Embryonic facial prominence (tissue), 1 donor: ENCODE measurements around the gene PDPR.
"Not testable (repeated sequence)": the region's sequence is repeated elsewhere in the genome, so short reads cannot be mapped to it uniquely, and the experiment has no call there.

ENCODE experiments used
- DNase-seq: peaks from one replicate; pipeline ENCODE4 v3.0.0-alpha.2; 2016; ENCODE audit errors: extremely low spot score

Gene PDPR

DNA sequence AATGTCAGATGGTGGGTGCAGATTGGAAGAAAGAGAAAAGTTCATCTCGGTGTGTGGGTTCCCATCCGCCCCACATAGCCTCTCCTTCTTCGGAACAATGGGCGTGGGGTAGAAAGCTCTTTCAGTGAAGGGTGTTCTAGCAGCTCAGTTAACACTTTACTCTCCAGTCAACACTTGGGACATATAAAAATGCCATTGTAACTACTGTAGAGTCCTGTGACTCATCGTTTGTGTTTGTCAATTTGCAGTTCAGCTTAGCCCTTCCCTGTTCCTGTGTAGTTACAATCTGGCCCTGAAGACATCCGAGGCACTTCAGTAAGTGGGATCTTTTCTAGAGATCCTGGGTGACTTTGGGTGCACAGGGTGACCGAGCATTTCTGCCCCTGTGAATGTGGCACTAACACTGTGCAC lies 47.9 kb downstream of the PDPR start:
- no peak for DNase-seq

- DNase-seq: no peak
Observed at GRCh38 chr16:70163596-70163995, 49.5 kb downstream of the PDPR start.

- DNase-seq: not testable (repeated sequence)
Observed at GRCh38 chr16:70166688-70167087, 52.6 kb downstream of the PDPR start.

- not testable (repeated sequence) for DNase-seq
Observed at GRCh38 chr16:70173212-70173837, 59.2 kb downstream of the PDPR start, which contains the start of gene CLEC18C. Gene CLEC18C, plus strand, starts transcription at chr16:70173787. Its CDS starts 492 bp downstream, at chr16:70174279.

DNA sequence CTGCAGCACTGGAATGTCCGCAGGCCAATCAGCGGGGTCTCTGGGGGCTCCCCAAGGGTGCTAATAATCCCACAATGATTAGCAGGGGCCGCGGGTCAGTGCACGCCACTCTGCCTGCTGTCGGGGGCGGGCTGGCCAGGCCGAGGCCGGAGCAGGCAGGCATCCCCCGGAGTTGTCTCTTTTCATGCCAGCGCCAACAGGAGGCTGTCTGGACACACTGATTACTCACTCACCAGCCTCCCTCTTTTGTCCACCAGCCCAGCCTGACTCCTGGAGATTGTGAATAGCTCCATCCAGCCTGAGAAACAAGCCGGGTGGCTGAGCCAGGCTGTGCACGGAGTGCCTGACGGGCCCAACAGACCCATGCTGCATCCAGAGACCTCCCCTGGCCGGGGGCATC lies 59.8 kb downstream of the PDPR start:
- DNase-seq: not testable (repeated sequence)

DNA sequence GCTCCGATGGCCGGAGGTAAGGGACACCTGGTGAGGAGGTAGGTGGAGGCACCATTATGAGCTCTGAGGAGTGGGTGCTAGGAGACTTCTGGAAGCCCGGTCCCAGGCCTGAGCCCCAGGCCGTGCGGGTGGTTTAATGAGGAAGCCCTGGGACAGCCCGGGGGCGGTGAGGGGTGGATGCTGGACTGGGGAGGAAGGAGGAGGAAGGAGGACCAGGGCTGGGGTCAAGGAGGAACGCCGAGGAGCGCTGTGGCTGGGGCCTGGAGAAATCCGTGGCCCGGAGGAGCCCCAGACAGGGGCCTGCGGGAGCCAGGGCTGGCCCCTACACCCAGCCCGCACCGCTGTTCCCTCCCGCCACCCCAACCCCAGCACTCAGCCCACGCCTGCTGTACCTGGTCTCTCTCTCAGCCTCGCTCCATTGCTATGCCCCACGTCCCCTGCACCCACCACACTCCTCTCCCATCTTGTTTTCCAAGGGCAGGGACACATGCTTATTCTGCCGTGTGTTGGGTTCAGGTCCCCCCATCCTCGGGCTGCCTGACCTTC lies 60.3 kb downstream of the PDPR start:
- DNase-seq: not testable (repeated sequence)

DNA sequence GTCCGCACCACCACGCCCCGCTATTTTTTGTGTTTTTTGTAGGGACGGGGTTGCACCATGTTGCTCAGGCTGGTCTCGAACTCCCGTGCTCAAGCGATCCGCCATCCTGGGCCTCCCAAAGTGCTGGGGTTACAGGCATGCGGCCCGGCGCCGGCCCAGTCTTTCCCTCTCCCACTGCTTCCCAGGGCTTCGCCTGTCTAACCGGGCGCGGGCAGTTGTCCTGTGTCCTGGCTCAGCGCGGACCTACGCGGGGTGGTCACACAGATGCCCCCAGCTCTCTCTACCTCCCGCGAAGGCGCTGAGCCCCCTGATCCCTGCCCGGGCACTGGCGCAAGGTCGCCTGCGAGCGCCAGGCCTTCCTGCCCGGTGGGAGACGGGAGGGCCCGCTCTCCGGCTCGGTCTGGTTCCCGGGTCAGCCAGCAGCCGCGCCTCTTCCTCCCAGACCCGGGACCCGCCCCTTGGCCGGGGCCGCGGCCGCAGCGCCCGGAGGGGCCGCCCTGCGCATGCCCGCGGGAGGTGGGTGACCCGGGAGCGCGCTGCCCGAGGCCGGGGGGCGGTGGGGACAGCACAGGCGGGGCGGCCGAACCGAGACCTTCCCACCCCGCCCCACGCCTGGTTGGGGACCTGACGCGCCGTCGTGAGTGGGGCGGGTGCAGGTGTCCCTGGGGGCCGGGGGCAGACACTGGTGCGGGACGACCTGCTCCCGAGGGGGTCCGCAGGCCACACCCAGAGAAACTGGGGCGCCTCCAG lies 73.9 kb downstream of the PDPR start:
- not testable (repeated sequence) for DNase-seq

GRCh38 chr16:70188608-70188915 lies 74.4 kb downstream of the PDPR start:
- DNase-seq: not testable (repeated sequence)

DNA sequence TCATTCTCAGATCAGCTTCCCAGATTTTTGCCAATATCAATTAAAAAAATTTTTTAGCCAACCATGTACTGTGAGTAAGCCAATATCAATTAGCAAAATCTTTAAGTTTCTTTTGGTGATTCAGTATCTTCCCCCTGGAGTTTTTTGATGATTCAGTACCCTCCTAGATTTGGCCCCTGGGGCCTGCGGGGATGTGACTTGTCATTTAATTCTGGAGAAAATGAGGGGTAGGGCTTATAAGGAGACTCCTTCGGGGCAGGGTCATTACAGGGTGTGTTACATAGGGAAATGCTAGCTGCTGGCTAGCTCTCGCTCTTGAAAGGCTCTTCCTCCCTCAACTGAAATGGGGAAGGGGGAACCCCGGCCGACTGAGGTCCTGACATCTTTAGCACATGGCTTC lies 76.4 kb downstream of the PDPR start:
- DNase-seq: not testable (repeated sequence)

DNA sequence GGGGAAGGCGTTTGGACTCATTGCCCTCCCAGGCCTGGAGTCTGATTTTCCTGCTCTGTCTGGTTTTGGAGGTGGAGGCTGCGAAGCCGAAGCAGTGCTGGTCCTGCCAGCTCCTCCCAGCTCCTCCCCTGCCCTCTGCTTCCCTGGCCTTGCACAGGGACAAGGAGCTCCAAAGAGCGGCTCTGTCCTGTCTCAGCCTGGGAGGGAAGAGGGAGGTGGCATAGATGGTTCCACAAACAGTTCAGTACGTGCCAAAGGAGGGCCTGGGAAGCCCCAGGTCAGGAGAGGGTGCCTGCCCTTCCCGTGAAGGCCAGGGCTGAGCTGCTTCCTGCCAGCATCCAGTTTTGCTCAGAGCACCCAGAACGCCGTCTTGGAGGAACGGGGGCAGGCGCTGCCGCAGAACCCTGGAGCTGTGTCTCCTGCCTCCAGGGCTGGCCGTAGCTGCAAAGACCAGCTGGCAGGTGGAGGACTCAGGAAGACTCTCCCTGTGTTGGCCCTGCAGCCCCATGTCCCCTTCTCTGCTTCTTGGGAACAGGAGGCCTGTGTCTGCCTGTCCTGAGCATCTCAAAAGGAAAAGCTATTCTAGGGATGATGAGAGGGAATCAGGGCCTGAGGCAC lies 82.7 kb downstream of the PDPR start:
- not testable (repeated sequence) for DNase-seq

GRCh38 chr16:70197611-70198010 lies 83.5 kb downstream of the PDPR start:
- DNase-seq: not testable (repeated sequence)

GRCh38 chr16:70198230-70198629 lies 84.1 kb downstream of the PDPR start:
- DNase-seq: not testable (repeated sequence)

DNA sequence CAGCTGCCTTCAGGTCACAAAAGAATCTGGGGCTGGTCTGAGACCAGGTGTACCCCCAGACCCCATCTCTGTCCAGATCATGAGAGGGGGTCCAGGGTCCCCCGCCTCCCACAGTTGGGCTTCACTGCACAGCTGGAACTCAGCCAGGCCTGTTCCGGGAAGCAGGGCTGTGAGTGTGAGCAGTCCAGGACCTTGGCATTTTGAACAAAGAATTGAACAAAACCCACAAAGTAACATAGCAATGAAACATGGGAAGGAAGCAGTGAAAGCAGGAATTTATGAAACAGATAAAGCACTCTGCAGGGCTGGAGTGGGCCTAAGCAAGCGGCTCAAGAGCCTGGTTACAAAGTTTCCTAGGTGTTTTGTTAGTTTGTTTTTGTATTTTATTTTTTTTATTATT lies 84.5 kb downstream of the PDPR start:
- not testable (repeated sequence) for DNase-seq

DNA sequence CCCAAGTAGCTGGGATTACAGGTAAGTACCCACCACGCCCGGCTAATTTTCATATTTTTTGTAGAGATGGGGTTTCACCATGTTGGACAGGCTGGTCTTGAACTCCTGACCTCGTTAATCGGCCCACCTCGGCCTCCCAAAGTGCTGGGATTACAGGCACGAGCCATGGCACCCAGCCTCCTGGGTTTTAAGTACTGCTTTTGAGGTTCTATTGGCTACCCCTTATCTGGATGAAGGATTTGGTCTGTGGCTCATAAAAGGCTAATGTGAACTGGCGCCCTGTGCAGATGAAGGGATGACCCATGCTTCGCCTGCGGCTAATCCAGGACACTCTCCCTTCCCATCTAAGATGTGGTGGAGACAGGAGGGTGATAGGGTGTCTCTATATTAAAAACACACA lies 85.0 kb downstream of the PDPR start:
- DNase-seq: not testable (repeated sequence)

- DNase-seq: not testable (repeated sequence)
Observed at GRCh38 chr16:70200063-70200462, 85.9 kb downstream of the PDPR start.

DNA sequence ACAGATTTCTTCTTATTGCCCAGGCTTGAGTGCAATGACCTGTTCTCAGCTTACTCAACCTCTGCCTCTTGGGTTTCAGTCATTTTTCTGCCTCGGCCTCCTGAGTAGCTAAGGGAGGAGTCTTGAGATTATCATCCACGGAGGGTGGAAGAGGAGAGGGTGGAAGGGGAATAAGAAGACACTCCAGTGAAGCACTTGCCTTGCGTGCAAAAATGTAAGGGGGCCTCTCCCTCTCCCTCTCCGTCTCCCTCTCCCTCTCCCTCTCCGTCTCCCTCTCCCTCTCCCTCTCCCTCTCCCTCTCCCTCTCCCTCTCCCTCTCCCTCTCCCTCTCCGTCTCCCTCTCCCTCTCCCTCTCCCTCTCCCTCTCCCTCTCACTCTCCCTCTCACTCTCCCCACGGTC lies 89.4 kb downstream of the PDPR start:
- not testable (repeated sequence) for DNase-seq

DNA sequence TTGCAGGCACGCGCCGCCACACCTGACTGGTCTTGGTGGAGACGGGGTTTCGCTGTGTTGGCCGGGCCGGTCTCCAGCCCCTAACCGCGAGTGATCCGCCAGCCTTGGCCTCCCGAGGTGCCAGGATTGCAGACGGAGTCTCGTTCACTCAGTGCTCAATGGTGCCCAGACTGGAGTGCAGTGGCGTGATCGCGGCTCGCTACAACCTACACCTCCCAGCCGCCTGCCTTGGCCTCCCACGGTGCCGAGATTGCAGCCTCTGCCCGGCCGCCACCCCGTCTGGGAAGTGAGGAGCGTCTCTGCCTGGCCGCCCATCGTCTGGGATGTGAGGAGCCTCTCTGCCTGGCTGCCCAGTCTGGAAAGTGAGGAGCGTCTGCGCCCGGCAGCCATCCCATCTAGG lies 89.9 kb downstream of the PDPR start:
- not testable (repeated sequence) for DNase-seq

GRCh38 chr16:70204668-70205405 lies 90.7 kb downstream of the PDPR start:
- not testable (repeated sequence) for DNase-seq

DNA sequence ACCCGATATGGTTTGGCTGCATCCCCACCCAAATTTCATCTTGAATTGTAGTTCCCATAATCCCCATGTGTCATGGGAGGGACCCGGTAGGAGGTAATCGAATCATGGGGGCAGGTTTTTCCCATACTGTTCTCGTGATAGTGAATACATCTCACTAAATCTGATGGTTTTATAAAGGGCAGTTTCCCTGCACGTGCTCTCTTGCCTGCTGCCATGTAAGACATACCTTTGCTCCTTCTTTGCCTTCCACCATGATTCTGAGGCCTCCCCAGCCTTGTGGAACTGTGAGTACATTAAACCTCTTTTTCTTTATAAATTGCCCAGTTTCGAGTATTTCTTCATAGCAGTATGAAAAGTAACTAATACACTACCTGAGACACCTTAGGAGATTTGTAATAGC lies 92.2 kb downstream of the PDPR start:
- not testable (repeated sequence) for DNase-seq
